Cardiac fibroblast (primary cell): ENCODE measurements around the gene KIZ.
A peak's percentile ranks its signal among the peaks of the same experiment; 100 is the strongest.

Source experiments
- DNase-seq, 2 donors: peaks; one replicate each; pipeline versions ENCODE4 v3.0.0 to v3.0.0-alpha.2; 2010; ENCODE audit warnings: low read depth in 2 of 2
- H3K4me3 ChIP-seq, 2 donors: replicated peaks in 1 of 2; 1 replicate in 1 of 2; 2 replicates in 1 of 2; pipeline ENCODE4 v1.5.1; 2011; ENCODE audit warnings: low read depth in 2 of 2, low read length in 2 of 2, mild to moderate bottlenecking in 2 of 2, moderate library complexity in 1 of 2
- CTCF ChIP-seq: IDR thresholded peaks from one replicate; pipeline ENCODE4 v1.5.1; 2011; ENCODE audit warnings: low read depth, mild to moderate bottlenecking, low read length, inconsistent platforms

KIZ gene

DNA sequence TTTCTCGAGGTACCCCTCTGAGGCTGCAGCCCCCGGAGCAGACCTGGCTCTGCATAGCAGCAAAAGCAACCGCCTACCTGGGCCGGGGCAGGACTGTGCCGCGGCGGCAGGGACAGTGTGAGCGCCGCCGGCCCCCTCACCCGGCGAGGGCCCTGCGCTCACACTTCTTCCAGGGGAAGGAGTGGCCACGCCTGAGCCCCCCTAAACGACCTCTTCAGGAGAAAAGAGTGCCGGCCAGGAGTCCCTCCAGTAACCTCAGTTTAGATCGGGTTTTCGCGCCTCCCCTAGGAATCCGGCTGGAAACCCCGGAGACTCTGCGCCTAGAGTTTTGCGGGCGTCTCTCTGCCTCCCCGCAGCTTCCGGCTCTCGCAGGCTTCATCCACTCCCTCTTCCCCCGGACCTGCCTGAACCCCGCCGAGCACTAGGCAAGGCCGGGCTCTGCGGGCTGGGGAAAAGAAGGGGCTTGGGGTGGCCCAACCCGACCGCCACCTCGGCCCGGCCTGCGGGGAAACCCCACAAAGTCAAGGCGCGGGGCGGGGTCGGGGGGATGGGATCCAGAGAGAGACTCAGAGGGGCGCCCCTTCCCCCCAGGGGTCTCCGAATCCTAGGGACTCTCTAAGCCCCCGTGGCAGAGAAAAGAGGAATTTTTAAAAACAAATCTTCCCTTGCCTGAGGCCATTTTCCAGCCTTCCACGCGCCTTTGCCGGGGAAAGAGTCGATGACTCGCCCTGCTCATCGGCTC lies 20.3 kb upstream of the KIZ start:
- no peak for TF ChIP-seq CTCF
- no peak for DNase-seq
- H3K4me3 ChIP-seq: no peak overlapping the region

DNA sequence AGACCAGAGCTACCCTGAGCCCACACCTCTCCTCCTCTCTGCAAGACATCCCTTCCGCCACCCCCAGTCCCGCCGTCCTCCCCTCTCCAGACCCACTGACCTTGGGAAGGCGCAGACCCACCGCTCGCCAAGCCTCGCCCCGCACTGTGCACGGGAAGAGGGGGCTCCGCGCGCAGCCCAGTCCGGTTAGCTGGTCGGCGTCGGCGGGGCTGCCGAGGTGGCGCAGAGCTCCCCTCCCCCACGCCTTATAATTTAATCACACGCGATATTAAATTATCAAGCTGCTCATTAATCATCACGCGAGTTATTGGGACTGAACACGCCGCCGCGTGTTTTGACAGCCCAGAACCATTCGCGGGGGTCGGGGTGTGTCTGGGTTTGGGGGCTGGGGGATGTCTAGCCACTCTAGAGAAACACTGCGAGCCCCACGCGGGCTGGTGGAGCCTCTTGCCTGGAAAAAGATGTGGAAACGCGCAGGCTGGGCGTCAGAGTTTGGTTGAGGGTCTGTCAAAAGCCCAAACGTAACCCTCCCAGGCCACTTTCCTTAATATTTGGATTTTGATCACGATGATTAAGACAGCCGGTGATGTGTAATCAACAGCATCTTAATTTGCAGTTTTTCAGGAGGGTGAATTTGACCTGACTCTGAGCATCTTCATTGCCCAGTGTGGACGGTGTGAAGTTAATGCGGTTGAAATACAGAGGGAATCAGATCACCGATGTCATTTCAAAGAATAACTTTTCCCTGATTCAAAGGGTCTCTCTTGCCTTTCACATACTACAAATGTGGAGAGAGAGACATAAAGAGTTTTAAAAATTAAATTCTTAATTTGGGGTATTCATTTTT lies 19.5 kb upstream of the KIZ start, which contains the start of gene LINC00237:
Gene LINC00237, minus strand, starts transcription at position 188 of the 847 bp plus-strand sequence.
- no peak for TF ChIP-seq CTCF
- DNase-seq: no peak
- no peak within 1 kb of the TSS for H3K4me3 ChIP-seq

GRCh38 chr20:21109144-21109543 lies 16.7 kb upstream of the KIZ start:
- DNase-seq: peak in 1 of 2 donors; percentile 35
- H3K4me3 ChIP-seq: no peak overlapping the region
- no peak for TF ChIP-seq CTCF

DNA sequence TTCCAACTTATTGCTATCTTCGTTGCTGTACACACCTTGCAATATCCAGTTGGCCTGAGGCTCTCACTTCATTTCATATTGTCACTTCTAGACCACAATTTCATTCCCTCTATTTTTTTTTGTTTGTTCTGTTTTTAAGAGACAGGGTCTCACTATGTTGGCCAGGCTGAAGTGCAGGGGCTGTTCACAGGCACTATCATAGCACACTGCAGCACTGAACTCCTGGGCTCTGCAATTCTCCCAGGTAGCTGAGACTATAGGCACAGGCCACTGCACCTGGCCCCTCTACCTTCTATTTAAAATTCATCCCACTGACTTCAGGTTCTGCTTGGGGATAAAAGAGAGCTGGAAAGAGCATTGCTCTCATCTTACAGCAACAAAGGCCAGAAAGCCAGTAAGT lies 15.1 kb upstream of the KIZ start:
- no peak for TF ChIP-seq CTCF
- no peak for DNase-seq
- no peak overlapping the region for H3K4me3 ChIP-seq

DNA sequence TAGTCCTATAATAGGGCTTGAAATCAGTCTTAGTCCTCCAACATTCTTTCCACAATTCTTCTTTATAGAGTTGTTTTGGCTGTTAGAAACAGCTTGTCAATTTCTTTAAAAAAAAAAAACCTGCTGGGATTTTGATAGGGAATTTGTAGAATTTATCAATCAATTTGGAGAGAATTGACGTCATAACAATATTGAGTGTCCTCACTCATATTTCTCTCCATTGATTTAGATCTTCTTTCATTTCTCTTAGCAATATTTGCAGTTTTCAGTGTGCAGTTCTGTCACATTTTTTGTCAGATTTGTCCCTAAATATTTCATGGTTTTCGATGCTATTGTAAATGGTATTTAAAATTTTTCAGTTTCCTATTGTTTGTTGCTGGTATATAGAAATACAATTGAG lies 14.5 kb upstream of the KIZ start:
- H3K4me3 ChIP-seq: no peak overlapping the region
- no peak for TF ChIP-seq CTCF
- DNase-seq: no peak

- TF ChIP-seq CTCF: no peak
- no peak overlapping the region for H3K4me3 ChIP-seq
- DNase-seq: no peak
These were observed 12.2 kb upstream of the KIZ start for GRCh38 chr20:21113697-21114096.
